ENCODE results near the gene PLEKHA3. TPM values are rescaled to one million over a fixed set of nuclear protein-coding genes. Genes with fewer than 3 reads are reported as not detected.

Gene PLEKHA3
- total and polyA plus RNA-seq, 10 of the 15 experiments (the other 5 are each of a cell fraction or from before 2014, with no cell fraction given): 1.4 to 21.1 (median 7.4) TPM

- no peak for TF ChIP-seq BCL3 (IDR thresholded peaks at IDR 0.05; ENCODE audit: borderline replicate concordance, insufficient read depth, low read depth, low read length, poor library complexity, severe bottlenecking)
- TF ChIP-seq TCF12 (IDR thresholded peaks at IDR 0.05; ENCODE audit: low read depth, low read length): no peak
- TF ChIP-seq ESRRA (IDR thresholded peaks at IDR 0.05; ENCODE audit: low read length): no peak
- no peak for TF ChIP-seq MYC (IDR thresholded peaks at IDR 0.05; ENCODE audit: insufficient read depth, insufficient read length, insufficient replicate concordance, low read length, severe bottlenecking)
- TF ChIP-seq RUNX3 (IDR thresholded peaks at IDR 0.05; ENCODE audit: low read length): peak; percentile 86
- TF ChIP-seq SRF (IDR thresholded peaks at IDR 0.05; ENCODE audit: low read depth in 2 of 2, low read length in 2 of 2): peak in 1 of 2 experiments; percentile 81; a peak in 2 of 4 replicates
- TF ChIP-seq ZNF384 (IDR thresholded peaks at IDR 0.05; ENCODE audit: borderline replicate concordance, low read depth, low read length): no peak
These were observed 34.4 kb downstream of the PLEKHA3 start (continued) for GRCh38 chr2:178514664-178515063.

- Histone ChIP-seq H4K20me1 (ENCODE audit: control insufficient read depth, insufficient read depth) (no peaks in the 10 kb centered on the region), H3K9me3 (replicated peaks; ENCODE audit: control insufficient read depth, insufficient read depth, low read length) (no peaks in the 10 kb centered on the region; the same call in 2 of the 3 replicates), H2AFZ (ENCODE audit: control insufficient read depth, low read depth, low read length) (no peak overlapping the region), H3K27ac (ENCODE audit: control insufficient read depth, insufficient read depth) (no peak overlapping the region), H3K36me3 (ENCODE audit: control insufficient read depth in 2 of 2, insufficient read depth in 2 of 2, low read length in 1 of 2) (no peaks in the 10 kb centered on the region; a peak in 1 of 4 replicates), H3K79me2 (ENCODE audit: control insufficient read depth, insufficient read depth, low read length) (no peaks in the 10 kb centered on the region), H3K9ac (ENCODE audit: control insufficient read depth, insufficient read depth, low read length) (no peak overlapping the region), H3K27me3 (replicated peaks in 1 of 2; ENCODE audit: control insufficient read depth in 2 of 2, insufficient read depth in 2 of 2, low read length in 1 of 2) (no peaks in the 10 kb centered on the region), H3K4me3 (no peak overlapping the region), H3K4me1 (ENCODE audit: control insufficient read depth, insufficient read depth, low read length) (no peaks in the 10 kb centered on the region), H3K4me2 (ENCODE audit: control insufficient read depth, insufficient read depth) (no peak overlapping the region)
- no peak for ATAC-seq
- intact Hi-C loops (cut with micrococcal nuclease; ENCODE audit: unreplicated experiment) (no loop called here), in situ Hi-C loops (cut with MboI) (no loop called here)
- POLR2A ChIA-PET: interaction anchor here (0.9 to 1.1 kb wide), 2 partner anchors 10 to 35 kb away, joined by 3 to 4 read pairs; no protein-coding TSS in a partner anchor
- 48% methylated on average over 1 of the region's 1 CpG for WGBS (ENCODE audit: insufficient coverage, insufficient replicate concordance, low lambda C conversion rate, missing lambda C conversion rate)
- SMC1A ChIA-PET (ENCODE audit: uncharacterized antibody, unreplicated experiment): interaction anchor here (0.6 to 2.3 kb wide), 5 partner anchors 11 to 134 kb away, joined by 3 to 16 read pairs (median 4); no protein-coding TSS in a partner anchor
- DNase-seq (ENCODE audit: low read depth, low spot score): no peak
- CTCF ChIA-PET: interaction anchor here (1.4 kb wide), 1 partner anchor 211 kb away, joined by 3 read pairs; no protein-coding TSS in a partner anchor
- BruUV-seq (replicated peaks): no TSS peak
- no peak for FAIRE-seq
- TF ChIP-seq REST (IDR thresholded peaks at IDR 0.05; ENCODE audit: low read depth, low read length) (no peak), ZBED1 (IDR thresholded peaks at IDR 0.05; ENCODE audit: borderline replicate concordance) (no peak), NFIC (IDR thresholded peaks at IDR 0.05; ENCODE audit: low read depth, low read length) (no peak), ZSCAN29 (IDR thresholded peaks at IDR 0.05) (no peak), ETV6 (conservative IDR thresholded peaks at IDR 0.05 in 1 of 2, IDR thresholded peaks at IDR 0.05 in 1 of 2; ENCODE audit: borderline replicate concordance in 1 of 2, low read depth in 1 of 2) (no peak), MTA2 (IDR thresholded peaks at IDR 0.05; ENCODE audit: low read depth) (no peak), NFYA (IDR thresholded peaks at IDR 0.05; ENCODE audit: borderline replicate concordance, low read depth, low read length) (no peak), RAD51 (IDR thresholded peaks at IDR 0.05) (no peak), RB1 (IDR thresholded peaks at IDR 0.05; ENCODE audit: borderline replicate concordance) (no peak), POLR2A (IDR thresholded peaks at IDR 0.05; ENCODE audit: low read depth, low read length) (no peak)
- RAD21 ChIA-PET (ENCODE audit: unreplicated experiment): interaction anchor here (1.4 kb wide), 1 partner anchor 12 kb away, joined by 3 read pairs; no protein-coding TSS in a partner anchor
These were observed 37.2 kb downstream of the PLEKHA3 start for GRCh38 chr2:178517496-178517895.

Data from GM12878 (cell line).